ENCODE measurements around the gene UTP25. TPM values are rescaled to one million over a fixed set of nuclear protein-coding genes. Genes with fewer than 3 reads are reported as not detected.

UTP25 gene
- total RNA-seq (ENCODE audit: unreplicated experiment): 4.6 TPM
- long read RNA-seq, full-length matches to known transcripts: 1 of 2 reads
- long read RNA-seq, partial matches to known transcripts: 0 of 2 reads
- long read RNA-seq, other reads (novel, unspliced or antisense): 1 of 2 reads

- H3K4me1 Mint-ChIP-seq (ENCODE audit: low read depth, unreplicated experiment): peaks cover 4% of the 10 kb centered on the region
- peak within 1 kb of the TSS; percentile 89 for H3K4me3 Mint-ChIP-seq (ENCODE audit: unreplicated experiment)
- peak within 1 kb of the TSS; percentile 93 for H3K27ac Mint-ChIP-seq (ENCODE audit: unreplicated experiment)
- TF ChIP-seq CTCF (IDR thresholded peaks at IDR 0.05; ENCODE audit: partially characterized antibody, unreplicated experiment): peak; percentile 41
- peak; percentile 93 for DNase-seq
- H3K36me3 Mint-ChIP-seq (ENCODE audit: unreplicated experiment): no peaks in the 10 kb centered on the region
- no peaks in the 10 kb centered on the region for H3K27me3 Mint-ChIP-seq (ENCODE audit: unreplicated experiment)
- H3K9me3 Mint-ChIP-seq (ENCODE audit: unreplicated experiment): no peaks in the 10 kb centered on the region
Observed at GRCh38 chr1:209827384-209828262, at the start of gene UTP25. Gene UTP25 (plus strand): TSS chr1:209827972. CDS start chr1:209828064, 92 bp downstream.

GRCh38 chr1:209778102-209778501, 49.7 kb upstream of the UTP25 start:
- H3K4me3 Mint-ChIP-seq (ENCODE audit: unreplicated experiment): no peak overlapping the region
- peaks cover 5% of the 10 kb centered on the region for H3K9me3 Mint-ChIP-seq (ENCODE audit: unreplicated experiment)
- H3K4me1 Mint-ChIP-seq (ENCODE audit: low read depth, unreplicated experiment): peaks cover 15% of the 10 kb centered on the region
- no peaks in the 10 kb centered on the region for H3K36me3 Mint-ChIP-seq (ENCODE audit: unreplicated experiment)
- H3K27ac Mint-ChIP-seq (ENCODE audit: unreplicated experiment): peak overlapping the region; percentile 77
- H3K27me3 Mint-ChIP-seq (ENCODE audit: unreplicated experiment): peaks cover 3% of the 10 kb centered on the region
- DNase-seq: no peak
- no peak for TF ChIP-seq CTCF (IDR thresholded peaks at IDR 0.05; ENCODE audit: partially characterized antibody, unreplicated experiment)

- H3K27me3 Mint-ChIP-seq (ENCODE audit: unreplicated experiment): peaks cover 14% of the 10 kb centered on the region
- peaks cover 21% of the 10 kb centered on the region for H3K4me1 Mint-ChIP-seq (ENCODE audit: low read depth, unreplicated experiment)
- no peak overlapping the region for H3K27ac Mint-ChIP-seq (ENCODE audit: unreplicated experiment)
Observed at GRCh38 chr1:209780268-209780667, 47.5 kb upstream of the UTP25 start.

GRCh38 chr1:209783386-209783785, 44.4 kb upstream of the UTP25 start:
- Mint-ChIP-seq H3K9me3 (ENCODE audit: unreplicated experiment) (peaks cover 8% of the 10 kb centered on the region), H3K36me3 (ENCODE audit: unreplicated experiment) (no peaks in the 10 kb centered on the region), H3K4me3 (ENCODE audit: unreplicated experiment) (peak overlapping the region; percentile 96), H3K27me3 (ENCODE audit: unreplicated experiment) (peaks cover 11% of the 10 kb centered on the region), H3K27ac (ENCODE audit: unreplicated experiment) (peak overlapping the region; percentile 86), H3K4me1 (ENCODE audit: low read depth, unreplicated experiment) (peaks cover 11% of the 10 kb centered on the region)
- DNase-seq: no peak
- TF ChIP-seq CTCF (IDR thresholded peaks at IDR 0.05; ENCODE audit: partially characterized antibody, unreplicated experiment): no peak

More at GRCh38 chr1:209780268-209780667, 47.5 kb upstream of the UTP25 start:
- peaks cover 13% of the 10 kb centered on the region for H3K9me3 Mint-ChIP-seq (ENCODE audit: unreplicated experiment)
- no peak for DNase-seq
- no peaks in the 10 kb centered on the region for H3K36me3 Mint-ChIP-seq (ENCODE audit: unreplicated experiment)
- H3K4me3 Mint-ChIP-seq (ENCODE audit: unreplicated experiment): no peak overlapping the region
- TF ChIP-seq CTCF (IDR thresholded peaks at IDR 0.05; ENCODE audit: partially characterized antibody, unreplicated experiment): no peak
